Left ventricle myocardium inferior (tissue), 1 donor: ENCODE results near the gene PAK4. TPM values are rescaled to one million over a fixed set of nuclear protein-coding genes. Genes with fewer than 3 reads are reported as not detected.

Experiments
- DNase-seq: peaks from one replicate; pipeline ENCODE4 v3.0.0-alpha.2; 2020
- H3K27ac ChIP-seq: fragments of 200-600 bp; replicated peaks from 2 replicates; pipeline ENCODE4 v1.8.0; 2021
- H3K27me3 ChIP-seq: fragments of 200-600 bp; 2 replicates; pipeline ENCODE4 v1.8.0; 2021; ENCODE audit warnings: low read depth
- H3K36me3 ChIP-seq: fragments of 200-600 bp; 2 replicates; pipeline ENCODE4 v1.8.0; 2021
- H3K4me1 ChIP-seq: fragments of 200-600 bp; 2 replicates; pipeline ENCODE4 v1.8.0; 2021
- H3K4me3 ChIP-seq: fragments of 200-600 bp; 2 replicates; pipeline ENCODE4 v1.8.0; 2021; ENCODE audit warnings: mild to moderate bottlenecking, moderate library complexity
- H3K9me3 ChIP-seq: fragments of 200-600 bp; replicated peaks from 2 replicates; pipeline ENCODE4 v1.8.0; 2021
- intact Hi-C: fragments of 100-400 bp; cut with micrococcal nuclease; formaldehyde crosslinking; loops from one replicate; pipeline ENCODE4 v1.11.0; 2022
- long read RNA-seq: library from polyadenylated mRNA; unstranded; transcript quantifications from one replicate; pipeline ENCODE4 v2.0.0, GENCODE V29; 2021
- total RNA-seq: library from RNA; stranded (reverse); fragmentation: NEBNext Ultra II Directional; extraction: Animal tissue kit (Norgen Biotek cat#: 25700); gene quantifications from one replicate; pipeline ENCODE4 v1.2.1, GENCODE V29; 2021
- TF ChIP-seq, protein P1 (sequence below): fragments of 200-600 bp; IDR thresholded peaks from 2 replicates; pipeline ENCODE4 v1.8.0; 2021; ENCODE audit warnings: antibody characterized with exemption, mild to moderate bottlenecking, borderline replicate concordance
- donor health status: DM: no; HTN: yes; CAD: no; lungs with severe emphysema.

Gene PAK4
- 17.0 TPM for total RNA-seq
- long read RNA-seq, partial matches to known transcripts, result 6 of 29 reads
- long read RNA-seq, other reads (novel, unspliced or antisense), result 22 of 29 reads

DNA sequence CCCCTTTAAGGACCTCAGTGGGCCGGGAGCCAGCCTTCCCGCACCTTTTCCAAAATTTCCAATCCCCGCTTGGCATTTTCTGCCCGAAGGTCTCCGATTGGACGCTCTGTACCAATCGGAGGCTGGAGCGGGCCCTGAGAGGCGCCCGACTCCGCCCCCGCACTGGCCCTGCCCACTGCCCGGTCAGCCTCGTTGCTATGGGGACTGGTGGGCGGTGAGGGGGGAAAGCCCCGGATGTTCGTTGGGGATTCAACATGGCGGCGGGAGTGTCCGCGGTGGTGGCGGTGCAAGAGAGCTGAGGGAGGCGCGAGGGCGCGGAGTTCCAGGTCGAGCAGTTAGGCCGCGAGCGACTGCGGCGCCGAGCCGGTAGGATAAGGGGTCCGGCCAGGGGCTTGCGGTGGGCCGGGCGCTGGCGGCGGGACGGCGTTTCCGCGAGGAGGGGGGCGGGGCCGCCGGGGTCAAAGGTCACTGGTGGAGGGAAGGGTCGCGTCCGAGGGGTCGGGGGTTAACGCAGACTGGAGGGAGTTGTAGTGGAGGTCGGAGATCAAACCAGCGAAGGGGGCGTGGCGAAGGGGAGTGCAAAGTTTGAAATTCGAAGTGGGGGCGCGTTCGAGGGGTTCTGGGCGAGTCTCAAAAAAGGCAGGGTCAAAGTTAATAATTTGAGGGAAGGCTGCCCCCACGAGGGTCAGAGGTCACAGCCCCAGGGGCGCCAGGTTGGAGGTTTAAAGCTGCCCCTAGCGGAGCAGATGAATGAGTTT lies at the start of gene PAK4:
Gene PAK4 (plus strand): TSS at position 233 of the 758 bp plus-strand sequence. CDS start 43,768 bp downstream, outside the sequence.
- TF ChIP-seq, protein P1, sequence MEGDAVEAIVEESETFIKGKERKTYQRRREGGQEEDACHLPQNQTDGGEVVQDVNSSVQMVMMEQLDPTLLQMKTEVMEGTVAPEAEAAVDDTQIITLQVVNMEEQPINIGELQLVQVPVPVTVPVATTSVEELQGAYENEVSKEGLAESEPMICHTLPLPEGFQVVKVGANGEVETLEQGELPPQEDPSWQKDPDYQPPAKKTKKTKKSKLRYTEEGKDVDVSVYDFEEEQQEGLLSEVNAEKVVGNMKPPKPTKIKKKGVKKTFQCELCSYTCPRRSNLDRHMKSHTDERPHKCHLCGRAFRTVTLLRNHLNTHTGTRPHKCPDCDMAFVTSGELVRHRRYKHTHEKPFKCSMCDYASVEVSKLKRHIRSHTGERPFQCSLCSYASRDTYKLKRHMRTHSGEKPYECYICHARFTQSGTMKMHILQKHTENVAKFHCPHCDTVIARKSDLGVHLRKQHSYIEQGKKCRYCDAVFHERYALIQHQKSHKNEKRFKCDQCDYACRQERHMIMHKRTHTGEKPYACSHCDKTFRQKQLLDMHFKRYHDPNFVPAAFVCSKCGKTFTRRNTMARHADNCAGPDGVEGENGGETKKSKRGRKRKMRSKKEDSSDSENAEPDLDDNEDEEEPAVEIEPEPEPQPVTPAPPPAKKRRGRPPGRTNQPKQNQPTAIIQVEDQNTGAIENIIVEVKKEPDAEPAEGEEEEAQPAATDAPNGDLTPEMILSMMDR, result no peak
- DNase-seq, result peak; percentile 97
- Histone ChIP-seq H3K9me3 (no peaks in the 10 kb centered on the region), H3K4me3 (peak within 1 kb of the TSS; percentile 93), H3K36me3 (no peaks in the 10 kb centered on the region), H3K27ac (peak within 1 kb of the TSS; percentile 87), H3K27me3 (peaks cover 4% of the 10 kb centered on the region), H3K4me1 (peaks cover 65% of the 10 kb centered on the region)
- intact Hi-C loops, result no loop called here

DNA sequence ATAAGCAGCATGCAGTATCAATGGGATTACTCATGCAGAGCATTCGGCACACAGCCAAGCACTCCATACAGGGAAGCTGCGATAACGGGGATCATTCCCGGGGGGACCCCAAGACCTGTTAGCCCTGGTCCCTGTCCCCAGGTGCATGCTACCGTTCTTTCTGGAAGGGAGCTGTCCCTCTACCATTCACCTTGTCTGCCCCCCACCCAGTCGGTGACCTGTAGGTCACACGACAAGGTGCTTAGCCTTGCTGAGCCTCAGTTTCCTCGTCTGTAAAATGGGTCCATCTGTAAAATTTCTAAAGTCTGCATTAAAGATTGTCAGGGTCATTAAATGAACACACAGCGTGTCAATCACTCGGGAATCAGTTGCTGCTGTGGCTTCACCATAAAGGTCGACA lies 48.3 kb upstream of the PAK4 start:
- TF ChIP-seq, protein P1, result no peak
- Histone ChIP-seq H3K9me3 (no peaks in the 10 kb centered on the region), H3K27ac (no peak overlapping the region), H3K4me1 (no peaks in the 10 kb centered on the region), H3K36me3 (no peaks in the 10 kb centered on the region), H3K27me3 (peaks cover 93% of the 10 kb centered on the region), H3K4me3 (no peak overlapping the region)
- no peak for DNase-seq
- intact Hi-C loops, result no loop called here

DNA sequence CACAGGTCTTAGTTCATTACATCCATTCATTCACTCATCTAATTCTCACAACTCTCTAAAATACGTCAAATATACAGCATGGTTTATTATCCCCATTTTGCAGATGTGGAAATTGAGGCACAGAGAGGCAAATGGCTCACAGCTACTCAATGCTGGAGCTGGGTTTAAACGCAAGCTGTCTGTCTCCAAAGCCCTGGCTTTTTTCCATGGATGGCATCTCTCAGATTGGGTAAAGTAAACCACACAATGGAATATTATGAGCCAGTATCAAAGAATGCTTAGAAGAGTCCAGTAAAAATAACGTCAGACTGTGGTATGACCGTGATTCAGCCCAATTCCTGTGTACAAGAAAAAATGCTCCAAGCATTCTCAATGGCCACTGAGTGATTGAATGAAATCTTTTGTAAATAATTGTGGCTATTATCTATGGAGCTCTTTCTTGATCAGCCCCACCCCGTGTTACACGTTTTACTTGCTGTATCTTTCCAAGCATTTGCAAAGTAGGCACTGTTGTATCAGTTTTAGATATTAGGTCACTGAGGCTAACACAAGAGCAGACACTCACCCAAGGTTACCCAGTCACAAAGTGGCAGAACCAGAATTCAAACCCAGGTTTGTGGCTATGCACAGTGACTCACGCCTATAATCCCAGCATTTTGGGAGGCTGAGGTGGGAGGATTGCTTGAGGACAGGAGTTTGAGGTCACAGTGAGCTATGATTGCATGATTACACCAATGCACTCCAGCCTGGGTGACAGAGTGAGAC lies 47.0 kb upstream of the PAK4 start:
- H3K27me3 ChIP-seq, result peaks cover 93% of the 10 kb centered on the region
- TF ChIP-seq, protein P1, result no peak
- peaks cover 4% of the 10 kb centered on the region for H3K4me1 ChIP-seq
- H3K27ac ChIP-seq, result no peak overlapping the region
- intact Hi-C loops, result no loop called here
- H3K36me3 ChIP-seq, result no peaks in the 10 kb centered on the region
- H3K4me3 ChIP-seq, result no peak overlapping the region
- H3K9me3 ChIP-seq, result no peaks in the 10 kb centered on the region
- DNase-seq, result no peak

DNA sequence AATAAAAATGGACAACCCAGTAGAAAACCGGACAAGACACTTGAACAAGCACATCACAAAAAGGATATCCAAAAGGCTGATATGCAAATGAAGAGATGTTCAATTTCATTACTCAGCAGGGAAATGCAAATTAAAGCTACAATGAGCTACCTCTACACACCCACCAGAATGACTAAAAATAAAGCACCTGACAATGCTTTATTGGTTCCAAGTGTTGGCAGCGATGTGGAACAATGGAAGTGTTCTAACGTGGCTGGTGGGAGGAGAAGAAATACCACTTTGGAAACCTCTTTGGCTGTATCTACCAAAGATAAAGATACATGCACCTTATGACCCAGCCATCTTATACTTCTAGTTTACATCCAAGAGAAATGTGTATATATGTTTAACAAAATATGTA lies 45.2 kb upstream of the PAK4 start:
- Histone ChIP-seq H3K36me3 (no peaks in the 10 kb centered on the region), H3K4me3 (no peak overlapping the region), H3K9me3 (no peaks in the 10 kb centered on the region), H3K27me3 (peaks cover 100% of the 10 kb centered on the region), H3K27ac (no peak overlapping the region), H3K4me1 (peaks cover 11% of the 10 kb centered on the region)
- intact Hi-C loops, result no loop called here
- DNase-seq, result no peak
- TF ChIP-seq, protein P1, result no peak

DNA sequence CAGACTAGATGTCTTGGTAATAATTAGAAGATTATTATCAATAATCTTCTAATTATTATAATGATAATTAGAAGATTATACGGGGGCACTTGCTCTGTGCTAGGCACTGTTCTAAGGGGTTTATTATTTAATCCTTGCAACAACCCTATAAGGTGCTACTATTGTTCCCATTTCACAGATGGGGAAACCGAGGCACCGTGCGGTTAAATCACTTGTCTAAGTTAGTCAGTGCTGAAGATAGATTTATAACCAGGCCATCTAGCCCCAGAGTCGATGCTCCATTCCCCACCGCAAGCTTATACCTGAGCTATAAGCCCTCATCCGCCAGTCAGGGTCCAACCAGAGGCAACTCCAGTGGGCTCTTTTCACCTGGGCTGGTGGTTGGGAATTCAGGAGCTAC lies 43.4 kb upstream of the PAK4 start:
- no peak for DNase-seq
- Histone ChIP-seq H3K9me3 (no peaks in the 10 kb centered on the region), H3K4me3 (no peak overlapping the region), H3K27me3 (peaks cover 99% of the 10 kb centered on the region), H3K4me1 (peaks cover 11% of the 10 kb centered on the region), H3K27ac (no peak overlapping the region), H3K36me3 (no peaks in the 10 kb centered on the region)
- intact Hi-C loops, result no loop called here
- TF ChIP-seq, protein P1, result no peak
